GM18909 (cell line): ENCODE measurements around the gene DSG4.

Source experiments
- ATAC-seq: cut with Tn5 transposase; IDR thresholded peaks from one replicate; pipeline ENCODE4 v1.9.1; 2021; ENCODE audit warnings: mild to moderate bottlenecking; ENCODE audit not compliant: unreplicated experiment, poor library complexity

DSG4 gene

DNA sequence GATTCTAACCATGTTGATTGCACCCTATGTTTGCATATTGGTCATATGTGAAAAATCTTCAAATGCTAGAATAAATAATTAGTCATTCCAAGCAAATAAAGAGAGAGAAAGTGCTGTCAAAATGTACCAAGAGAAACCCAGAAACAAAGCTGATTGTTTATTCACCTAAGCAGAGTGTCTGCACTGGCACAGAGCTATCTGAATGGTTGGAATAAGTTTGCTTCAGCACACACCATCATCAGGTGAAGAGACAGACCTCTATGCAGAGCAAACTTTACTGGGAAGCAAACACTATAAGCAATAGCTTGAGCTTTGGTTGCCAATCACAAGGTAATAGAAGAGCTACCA, 25.4 kb downstream of the DSG4 start:
- no peak for ATAC-seq

DNA sequence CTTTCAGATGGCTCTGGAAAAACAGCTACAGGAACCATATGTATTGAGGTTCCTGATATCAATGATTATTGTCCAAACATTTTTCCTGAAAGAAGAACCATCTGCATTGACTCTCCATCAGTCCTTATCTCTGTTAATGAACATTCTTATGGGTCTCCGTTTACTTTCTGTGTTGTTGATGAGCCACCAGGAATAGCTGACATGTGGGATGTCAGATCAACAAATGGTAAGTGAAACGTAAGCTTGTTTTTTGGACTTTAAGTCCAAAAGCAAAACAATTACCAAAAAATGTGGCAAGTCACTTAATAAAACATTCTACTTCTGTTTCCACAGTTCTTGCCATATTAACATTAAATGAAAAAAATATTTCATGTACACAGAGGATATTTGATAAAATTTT, 26.8 kb downstream of the DSG4 start:
- ATAC-seq: no peak

DNA sequence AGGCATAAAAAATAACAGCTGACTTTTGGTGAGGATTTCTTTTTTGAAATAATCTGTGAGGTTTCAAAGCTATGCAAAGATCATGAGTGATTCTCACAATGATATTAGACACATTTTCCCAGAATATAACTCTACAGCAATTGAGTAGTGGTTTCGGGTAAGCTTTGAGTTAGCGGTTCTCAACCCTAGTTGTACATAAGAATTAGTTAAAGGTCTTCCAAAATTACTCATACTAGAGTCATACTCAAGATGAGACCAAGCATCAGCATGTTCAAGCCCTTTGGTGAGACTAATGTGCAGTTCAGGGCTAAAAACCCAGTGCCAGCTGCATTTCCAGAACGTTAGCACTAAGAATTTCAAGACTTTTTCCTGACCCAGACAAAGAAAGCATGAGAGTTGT, 31.1 kb downstream of the DSG4 start:
- no peak for ATAC-seq

DNA sequence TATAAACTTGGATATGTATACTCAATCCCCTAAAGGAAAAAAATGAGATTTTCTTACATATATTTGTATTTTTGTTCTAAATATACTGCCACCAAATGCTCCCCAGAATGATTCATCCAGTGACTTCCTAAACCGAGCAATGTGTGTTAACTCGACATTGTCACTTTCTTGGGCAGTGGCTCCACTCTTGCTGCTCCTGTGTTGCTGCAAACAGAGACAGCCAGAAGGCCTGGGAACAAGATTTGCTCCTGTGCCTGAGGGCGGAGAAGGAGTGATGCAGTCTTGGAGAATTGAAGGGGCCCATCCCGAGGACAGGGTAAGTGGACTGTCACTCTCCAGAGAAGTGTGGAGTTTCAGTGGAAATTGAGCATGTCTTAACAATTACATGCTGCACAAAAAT, 32.7 kb downstream of the DSG4 start:
- ATAC-seq: no peak

DNA sequence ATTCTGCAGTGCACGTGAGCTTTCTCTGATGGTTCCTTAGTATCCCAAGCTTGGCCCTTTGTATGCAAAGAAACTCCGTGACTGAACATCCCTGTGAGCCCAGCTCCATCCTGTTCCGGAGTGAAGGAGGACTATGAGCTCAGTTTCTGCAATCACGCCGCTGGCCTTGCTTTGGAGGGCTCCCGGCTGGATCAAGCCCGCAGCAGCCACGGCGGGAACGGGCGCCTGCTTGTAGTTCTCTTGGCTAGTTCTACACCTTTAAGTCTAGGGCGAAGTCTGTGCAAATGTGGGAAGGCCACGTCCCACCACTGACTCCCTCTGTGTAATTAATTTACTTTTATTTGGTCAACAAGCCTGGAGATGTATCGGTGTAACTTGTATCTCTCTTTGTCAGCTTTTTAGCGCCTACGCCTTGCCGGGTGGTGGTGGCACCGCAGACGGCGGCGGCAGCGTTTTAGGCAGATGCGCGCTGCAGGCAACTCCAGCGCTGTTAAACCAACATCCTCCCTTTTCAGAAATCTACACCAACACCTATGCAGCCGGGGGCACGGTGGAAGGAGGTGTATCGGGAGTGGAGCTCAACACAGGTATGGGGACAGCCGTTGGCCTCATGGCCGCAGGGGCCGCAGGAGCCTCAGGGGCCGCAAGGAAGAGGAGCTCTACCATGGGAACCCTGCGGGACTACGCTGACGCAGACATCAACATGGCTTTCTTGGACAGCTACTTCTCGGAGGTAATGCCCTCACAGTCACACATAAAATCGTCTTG, 34.3 kb downstream of the DSG4 start:
- ATAC-seq: no peak

DNA sequence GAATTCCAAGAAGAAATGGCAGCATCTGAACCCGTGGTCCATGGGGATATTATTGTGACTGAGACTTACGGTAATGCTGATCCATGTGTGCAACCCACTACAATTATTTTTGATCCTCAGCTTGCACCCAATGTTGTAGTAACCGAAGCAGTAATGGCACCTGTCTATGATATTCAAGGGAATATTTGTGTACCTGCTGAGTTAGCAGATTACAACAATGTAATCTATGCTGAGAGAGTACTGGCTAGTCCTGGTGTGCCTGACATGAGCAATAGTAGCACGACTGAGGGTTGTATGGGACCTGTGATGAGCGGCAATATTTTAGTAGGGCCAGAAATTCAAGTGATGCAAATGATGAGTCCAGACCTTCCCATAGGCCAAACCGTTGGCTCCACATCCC, 36.6 kb downstream of the DSG4 start:
- ATAC-seq: no peak

DNA sequence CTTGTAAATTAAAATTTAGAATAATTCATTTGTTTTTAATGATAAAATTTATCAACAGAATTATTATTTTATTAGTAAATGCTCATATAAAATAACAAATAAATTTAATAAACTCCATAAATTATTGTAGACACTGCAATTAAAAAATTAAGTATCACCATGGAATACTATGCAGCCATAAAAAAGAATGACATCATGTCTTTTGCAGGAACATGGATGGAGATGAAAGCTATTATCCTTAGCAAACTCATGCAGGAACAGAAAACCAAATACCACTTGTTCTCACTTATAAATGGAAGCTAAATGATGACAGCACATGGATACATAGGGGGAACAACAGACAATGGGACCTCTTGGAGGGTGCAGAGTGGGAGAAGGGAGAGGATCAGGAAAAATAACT, 41.3 kb downstream of the DSG4 start:
- ATAC-seq: no peak

DNA sequence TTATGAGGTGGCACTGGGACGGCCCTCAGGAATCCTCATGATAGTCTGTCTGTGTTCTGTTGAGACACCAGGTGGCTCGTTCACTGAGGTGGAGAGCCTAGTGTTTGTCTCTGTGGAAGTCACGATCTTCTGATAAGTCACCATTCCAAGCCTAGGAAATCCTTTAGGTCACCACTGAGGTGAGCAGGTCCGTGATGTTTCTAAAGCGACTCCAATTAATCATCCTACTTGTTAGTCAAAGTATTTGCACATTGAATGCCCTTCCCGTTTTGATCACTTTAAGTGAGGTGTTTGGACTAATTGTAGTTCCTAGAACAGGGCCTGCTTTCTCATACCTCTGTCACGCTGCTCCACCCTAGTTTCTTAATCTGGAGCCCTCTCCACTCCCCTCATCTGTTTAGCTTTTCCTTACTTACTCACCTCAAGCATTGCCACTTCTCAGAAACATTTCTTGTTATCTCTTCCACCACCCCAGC, 42.9 kb downstream of the DSG4 start:
- no peak for ATAC-seq

DNA sequence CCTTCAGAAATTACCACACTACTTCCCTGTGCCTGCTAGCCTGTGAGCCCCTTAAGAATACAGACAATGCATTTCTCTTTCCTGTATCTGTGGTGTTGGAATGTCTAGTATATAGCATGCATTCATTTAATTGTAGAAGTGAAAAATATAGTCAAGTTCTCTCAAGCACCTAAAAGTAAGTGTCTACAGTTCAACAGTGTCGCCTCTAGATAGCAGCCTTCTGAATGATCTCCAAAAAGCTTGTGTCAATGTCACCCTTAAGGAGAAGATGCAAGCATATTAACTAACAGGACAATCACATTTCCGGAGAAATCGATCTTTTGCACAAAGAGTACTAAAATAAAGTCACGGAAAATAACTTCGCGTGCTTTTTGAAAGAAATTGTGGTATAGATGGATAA, 43.5 kb downstream of the DSG4 start:
- ATAC-seq: no peak

DNA sequence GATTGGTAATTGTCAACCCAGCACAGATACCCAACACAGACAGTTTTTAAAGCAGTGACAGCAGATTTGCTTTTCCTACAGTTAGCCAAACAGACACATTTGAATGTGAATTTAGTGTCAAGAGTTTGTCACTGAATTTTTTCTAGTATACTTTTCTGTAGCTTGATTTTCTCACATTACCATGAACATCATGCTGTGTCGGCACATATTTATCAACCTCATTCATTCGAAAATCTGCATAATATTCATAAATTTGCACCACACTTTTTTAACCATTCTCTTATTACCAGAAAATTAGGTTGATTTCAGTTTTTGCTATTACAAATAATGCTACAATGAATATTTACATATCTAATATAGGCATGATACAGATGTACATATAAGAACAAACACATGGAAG, 43.9 kb downstream of the DSG4 start:
- ATAC-seq: no peak

DNA sequence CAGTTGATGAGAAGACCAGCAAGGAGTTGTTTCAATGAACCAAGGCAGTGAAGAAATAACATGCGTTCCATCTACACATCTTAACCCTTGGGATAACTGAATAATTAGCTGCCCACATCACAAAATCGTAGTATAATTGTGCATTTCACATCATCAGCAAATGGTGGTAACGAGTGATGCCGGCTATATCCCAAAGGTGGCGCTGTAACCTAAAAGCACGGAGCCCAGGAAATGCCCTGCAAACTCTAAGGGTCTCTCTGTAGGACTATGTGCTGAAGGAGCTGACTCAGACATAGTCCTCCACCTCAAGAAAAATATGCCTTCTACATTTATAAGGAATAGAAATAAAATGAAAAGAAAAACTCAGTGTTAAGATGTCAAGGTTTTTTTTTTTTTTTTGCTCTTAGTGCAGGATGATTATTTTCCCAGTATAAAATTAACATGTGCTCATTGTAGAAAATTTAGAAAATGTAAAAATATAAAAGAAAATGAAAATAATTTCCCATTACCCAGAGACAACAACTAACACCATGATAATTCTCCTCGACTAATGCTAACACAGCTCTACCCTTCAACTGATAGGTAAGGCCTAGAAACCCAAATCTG, 47.9 kb downstream of the DSG4 start:
- ATAC-seq: peak; percentile 78

DNA sequence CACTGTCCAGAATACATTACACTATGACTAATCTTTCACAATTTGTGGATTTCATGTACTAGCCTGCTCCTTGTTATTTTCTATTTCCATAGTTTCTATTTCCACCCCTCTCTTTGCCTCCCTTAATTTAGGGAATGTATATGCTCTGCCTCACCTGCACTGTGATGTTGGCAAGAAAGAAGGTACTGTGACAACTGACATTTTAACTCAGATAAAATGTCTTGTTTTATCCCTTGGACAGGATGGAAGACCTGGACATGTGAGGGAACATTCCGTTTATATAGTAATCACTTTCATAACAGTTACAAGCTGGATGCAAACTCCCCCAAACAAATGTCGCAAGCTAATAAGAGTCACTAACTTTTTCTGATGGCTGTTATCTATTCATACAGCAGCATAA, 49.4 kb downstream of the DSG4 start:
- no peak for ATAC-seq

DNA sequence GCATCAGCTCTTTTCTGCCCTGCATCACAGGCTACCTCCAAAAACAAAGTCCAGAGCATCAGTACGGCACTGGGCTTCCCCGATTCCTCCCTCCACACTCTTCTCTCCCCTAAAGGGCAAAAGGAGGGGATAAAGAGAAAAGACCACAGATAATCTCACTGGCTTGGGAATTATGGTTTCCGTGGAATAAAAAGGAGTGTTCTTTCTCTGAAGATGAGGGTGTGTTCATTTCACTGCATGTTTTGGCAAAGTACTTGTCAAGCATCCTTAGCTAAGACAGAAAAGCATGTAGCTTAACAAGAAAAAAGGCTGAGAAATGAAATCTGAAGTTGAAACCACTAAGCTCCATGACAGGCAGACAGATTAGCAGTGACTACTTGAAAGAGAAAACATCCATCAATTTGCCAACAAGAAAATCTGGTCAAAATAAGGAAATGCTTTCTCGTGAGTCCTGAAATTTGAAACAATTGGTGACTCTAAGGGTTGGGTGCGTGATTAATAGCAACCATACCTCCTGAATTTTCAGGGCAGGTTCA, 50.4 kb downstream of the DSG4 start:
- ATAC-seq: no peak

DNA sequence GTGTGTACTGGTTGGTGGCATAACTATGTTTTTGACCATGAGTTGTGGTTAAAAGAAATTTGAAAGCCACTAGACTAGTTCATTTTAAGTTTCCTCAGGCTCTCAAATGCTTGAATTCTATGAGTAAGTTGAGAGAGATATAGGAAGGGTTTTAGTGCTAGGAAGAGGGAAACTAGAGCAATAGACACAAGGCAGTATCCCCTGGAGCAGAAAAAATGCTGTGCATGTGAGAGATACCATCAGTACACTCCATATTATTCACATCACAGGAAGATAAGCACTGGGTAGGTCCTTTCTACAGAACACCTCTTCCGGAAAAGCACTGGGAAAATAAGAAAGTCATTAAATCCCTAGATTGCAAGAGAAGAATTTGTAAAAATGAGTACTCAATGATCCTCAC, 51.6 kb downstream of the DSG4 start:
- ATAC-seq: no peak

DNA sequence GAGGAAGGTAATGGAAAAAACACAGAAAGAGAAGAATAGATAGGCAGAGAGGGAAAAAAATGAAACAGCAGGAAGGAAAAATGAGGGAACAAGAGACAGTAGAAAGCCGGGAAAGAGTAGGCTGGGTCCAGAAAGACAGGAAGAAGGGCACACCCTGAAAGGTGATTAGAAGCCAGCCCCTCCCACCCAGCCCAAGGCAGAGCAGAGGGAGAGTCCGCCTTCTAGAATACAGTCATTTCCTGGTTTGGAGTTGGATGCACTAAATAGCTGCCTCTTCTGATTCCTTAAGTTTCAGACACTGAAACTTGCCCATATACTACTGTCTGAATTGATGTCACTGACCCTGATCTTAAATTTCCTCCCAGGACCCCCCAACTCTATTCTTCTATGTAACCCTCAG, 53.0 kb downstream of the DSG4 start:
- ATAC-seq: no peak

DNA sequence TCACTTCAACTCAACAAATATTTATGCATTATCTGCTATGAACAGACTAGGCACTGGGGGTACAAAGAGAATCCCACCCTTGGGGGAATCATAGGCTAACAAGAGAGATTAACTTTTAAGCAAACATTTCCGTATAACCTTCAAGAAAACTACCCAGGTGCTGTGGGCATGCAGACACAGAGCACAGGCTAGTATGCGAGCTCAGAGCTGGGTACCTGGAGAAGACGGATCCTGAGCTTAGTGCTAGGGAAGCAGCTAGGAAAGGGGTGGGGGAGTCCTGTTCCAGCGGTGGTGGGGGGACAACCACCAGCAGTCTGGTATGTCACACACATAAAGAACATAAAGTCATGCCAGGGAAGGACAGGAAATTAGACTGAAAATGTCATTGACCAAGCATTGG, 53.5 kb downstream of the DSG4 start:
- ATAC-seq: no peak

DNA sequence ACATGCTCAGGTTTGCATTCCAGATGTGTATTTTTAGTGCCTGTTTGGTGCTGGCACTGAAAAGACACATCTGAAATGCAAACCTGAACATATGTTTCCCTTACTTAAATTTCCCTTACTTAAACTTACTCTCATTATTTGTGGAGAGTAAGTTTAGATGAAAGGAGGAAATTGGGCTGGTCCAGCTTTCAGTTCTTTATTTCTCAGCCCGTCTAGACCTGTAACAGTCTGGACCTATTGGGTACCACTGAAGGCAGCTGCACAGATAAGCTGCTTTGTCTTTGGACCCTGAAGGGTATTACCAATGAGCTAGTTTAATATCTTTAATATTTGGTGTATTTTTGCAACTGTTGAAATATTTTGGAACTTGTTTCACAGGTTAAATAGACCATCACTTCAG, 54.0 kb downstream of the DSG4 start:
- no peak for ATAC-seq

DNA sequence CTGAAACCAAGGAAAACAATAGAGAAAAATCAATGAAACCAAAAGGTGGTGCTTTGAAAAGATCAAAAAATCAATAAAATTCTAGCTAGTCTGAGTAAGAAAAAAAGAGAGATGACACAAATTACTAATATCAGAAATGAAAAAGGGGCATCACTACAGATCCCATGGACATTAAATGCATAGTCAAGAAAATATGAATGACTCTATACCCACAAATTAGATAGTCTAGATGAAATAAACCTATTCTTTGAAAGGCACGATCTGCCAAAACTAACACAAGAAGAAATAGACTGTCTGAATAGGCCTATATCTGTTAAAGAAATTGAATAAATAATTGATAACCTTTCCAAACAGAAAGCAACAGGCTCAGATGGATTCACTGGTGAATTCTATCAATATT, 55.7 kb downstream of the DSG4 start:
- ATAC-seq: no peak

DNA sequence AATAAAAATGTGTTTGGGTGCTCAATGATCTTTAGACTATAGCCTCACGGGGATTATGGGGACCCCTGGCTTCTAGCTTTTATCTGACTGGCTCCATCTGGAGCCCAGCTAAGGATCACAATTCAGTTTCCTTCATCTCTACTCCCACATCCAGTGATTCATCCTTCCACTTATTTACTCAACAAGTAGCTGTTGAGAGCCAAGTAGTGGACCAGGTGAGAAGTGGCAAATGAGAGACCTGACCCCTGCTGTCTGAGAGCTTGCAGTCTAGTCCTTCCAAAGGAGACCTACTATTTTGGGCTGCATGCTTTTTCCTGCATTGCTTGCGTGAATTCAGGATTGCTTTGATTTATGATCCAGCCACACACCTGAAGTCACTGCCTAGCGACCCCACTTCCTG, 60.2 kb downstream of the DSG4 start:
- ATAC-seq: no peak

DNA sequence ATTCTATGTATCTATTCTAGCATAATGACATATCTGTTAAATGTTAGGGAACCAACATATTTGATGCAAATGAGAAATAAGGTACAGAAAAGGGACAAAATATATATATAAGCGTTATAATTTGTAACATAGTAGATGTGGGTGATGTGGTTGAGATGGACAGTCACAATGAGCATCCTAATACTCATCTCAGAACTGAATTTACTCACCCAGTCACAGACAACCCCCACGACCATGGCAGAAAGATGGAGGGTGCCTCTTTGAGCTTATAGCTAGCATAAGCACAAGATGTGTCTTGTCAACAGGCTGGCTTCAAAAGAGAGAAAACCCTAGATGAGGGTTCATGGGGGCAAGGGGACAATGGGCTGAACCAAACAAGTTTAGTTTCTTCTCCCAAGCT, 61.8 kb downstream of the DSG4 start:
- ATAC-seq: no peak

DNA sequence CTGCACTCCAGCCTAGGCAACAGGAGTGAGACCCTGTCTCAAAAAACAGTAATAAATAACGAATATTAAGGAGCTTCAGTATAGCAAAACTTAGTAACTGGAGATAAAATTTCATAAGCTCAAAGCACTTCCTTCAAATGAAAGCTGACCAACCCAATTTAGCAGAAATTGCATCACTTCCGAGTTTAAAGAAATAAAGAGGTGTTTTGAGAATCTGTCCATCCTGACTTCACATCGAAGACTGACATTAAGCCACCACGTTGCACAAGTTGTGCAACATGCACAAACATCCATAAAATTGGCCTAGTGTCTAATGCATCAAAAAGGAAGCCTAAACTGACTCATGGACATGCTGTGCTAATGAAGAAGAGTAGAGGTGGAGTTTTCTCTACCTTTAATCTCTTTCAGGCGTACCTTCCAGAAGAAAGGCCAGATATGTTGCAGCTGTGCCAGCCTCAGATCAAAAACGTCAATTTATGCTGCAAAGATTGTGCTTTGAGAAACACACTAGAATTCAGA, 63.3 kb downstream of the DSG4 start:
- no peak for ATAC-seq

DNA sequence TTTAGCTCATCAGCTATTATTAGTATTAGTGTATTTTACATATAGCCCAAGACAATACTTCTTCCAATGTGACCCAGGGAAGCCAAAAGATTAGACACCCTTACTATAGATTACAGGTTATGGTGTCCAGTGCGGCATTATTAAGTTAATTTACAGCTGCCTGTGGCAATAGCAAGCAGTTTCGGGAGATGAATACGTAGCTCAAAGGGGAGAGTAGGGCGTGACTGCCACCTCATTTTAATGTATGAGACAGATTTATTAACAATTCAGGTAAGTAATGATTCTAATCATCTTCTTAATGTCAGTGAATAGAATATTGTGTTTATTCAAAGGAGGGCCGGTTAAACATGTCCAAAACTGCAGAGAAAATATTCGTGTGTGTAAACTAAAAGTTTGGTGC, 64.2 kb downstream of the DSG4 start:
- no peak for ATAC-seq
